Endodermal cell (in vitro differentiated cells): ENCODE results near the gene LLPH. TPM values are rescaled to one million over a fixed set of nuclear protein-coding genes. Genes with fewer than 3 reads are reported as not detected.
A peak's percentile ranks its signal among the peaks of the same experiment; 100 is the strongest.

Source experiments
- DNase-seq: peaks from one replicate; pipeline ENCODE4 v3.0.0-alpha.2; 2017
- H3K27ac ChIP-seq: 2 replicates; pipeline ENCODE4 v1.5.1; 2013; ENCODE audit warnings: mild to moderate bottlenecking, low read depth, low read length, moderate library complexity
- H3K27me3 ChIP-seq: 2 replicates; pipeline ENCODE4 v1.6.1; 2013; ENCODE audit warnings: mild to moderate bottlenecking, low read length, moderate library complexity; ENCODE audit not compliant: insufficient read depth, control insufficient read depth, poor library complexity, severe bottlenecking
- H3K36me3 ChIP-seq: 2 replicates; pipeline ENCODE4 v1.7.0; 2013; ENCODE audit warnings: mild to moderate bottlenecking, low read length, moderate library complexity; ENCODE audit not compliant: control insufficient read depth, insufficient read depth
- H3K4me1 ChIP-seq: one replicate; pipeline ENCODE4 v1.7.0; 2013; ENCODE audit warnings: low read length; ENCODE audit not compliant: control insufficient read depth, insufficient read depth
- H3K4me3 ChIP-seq: 2 replicates; pipeline ENCODE4 v1.5.1; 2013; ENCODE audit warnings: mild to moderate bottlenecking, low read length, moderate library complexity
- H3K9ac ChIP-seq: 2 replicates; pipeline ENCODE4 v1.6.1; 2013; ENCODE audit warnings: mild to moderate bottlenecking, low read length, moderate library complexity; ENCODE audit not compliant: poor library complexity, severe bottlenecking; ENCODE audit errors: extremely low read depth
- H3K9me3 ChIP-seq: 2 replicates; pipeline ENCODE4 v1.6.1; 2013; ENCODE audit warnings: mild to moderate bottlenecking, low read length, moderate library complexity; ENCODE audit not compliant: control insufficient read depth
- H3K27ac Mint-ChIP-seq: 2 replicates; pipeline ENCODE4 v1.8.0; 2020; ENCODE audit warnings: mixed read lengths
- H3K27me3 Mint-ChIP-seq: 2 replicates; pipeline ENCODE4 v1.8.0; 2021; ENCODE audit warnings: mild to moderate bottlenecking, mixed read lengths; ENCODE audit not compliant: insufficient read depth
- H3K36me3 Mint-ChIP-seq: 2 replicates; pipeline ENCODE4 v1.8.0; 2020; ENCODE audit warnings: low read depth, mixed read lengths
- H3K4me1 Mint-ChIP-seq: 2 replicates; pipeline ENCODE4 v1.8.0; 2020; ENCODE audit warnings: mixed read lengths
- H3K4me3 Mint-ChIP-seq: 2 replicates; pipeline ENCODE4 v1.8.0; 2020; ENCODE audit warnings: mild to moderate bottlenecking, moderate library complexity, mixed read lengths
- H3K9me3 Mint-ChIP-seq: 2 replicates; pipeline ENCODE4 v1.8.0; 2020; ENCODE audit warnings: mild to moderate bottlenecking, mixed read lengths
- CTCF ChIP-seq: fragments of 200-600 bp; sonication (generic); conservative IDR thresholded peaks from 2 replicates; pipeline ENCODE4 v1.5.0; 2021; ENCODE audit warnings: antibody characterized with exemption, mild to moderate bottlenecking
- WGBS, 2 experiments: methylation state at CpG; one replicate each; pipeline versions ENCODE4 v1.1.5 to v1.1.7; 2013; ENCODE audit warnings: missing lambda C conversion rate in 2 of 2, mixed read lengths in 1 of 2; ENCODE audit not compliant: insufficient coverage in 1 of 2, insufficient read length in 1 of 2; 5-methylcytosine and 5-hydroxymethylcytosine counted together
- total RNA-seq, 2 donors: library from RNA; stranded (reverse); fragmentation: NEBNext Ultra II Directional in 1 of 2; extraction: Animal tissue kit (Norgen Biotek cat#: 25700) in 1 of 2; gene quantifications; 2 replicates in 1 of 2; 3 replicates in 1 of 2; pipeline ENCODE4 v1.2.1, GENCODE V29; 2021

Gene LLPH
- total RNA-seq, 2 donors from 2014 or later: 16.5 to 25.7 TPM

- TF ChIP-seq CTCF: peak; percentile 91
- Histone ChIP-seq H3K4me1 (no peaks in the 10 kb centered on the region), H3K9me3 (peaks cover 27% of the 10 kb centered on the region), H3K27ac (no peak overlapping the region), H3K4me3 (no peak overlapping the region), H3K36me3 (peaks cover 33% of the 10 kb centered on the region), H3K27me3 (no peaks in the 10 kb centered on the region), H3K9ac (no peak overlapping the region)
- DNase-seq: peak; percentile 66
- Mint-ChIP-seq H3K4me1 (peaks cover 2% of the 10 kb centered on the region), H3K36me3 (peaks cover 27% of the 10 kb centered on the region), H3K27ac (peak overlapping the region; percentile 94), H3K4me3 (no peak overlapping the region), H3K27me3 (no peaks in the 10 kb centered on the region), H3K9me3 (peaks cover 24% of the 10 kb centered on the region)
- 60% methylated on average over 6 of the region's 7 CpGs; no CpG with 5 or more reads in 1 of the 2 experiments for WGBS, 2 experiments
Observed at GRCh38 chr12:66144791-66145754, 14.5 kb upstream of the LLPH start.

- Histone ChIP-seq H3K36me3 (peaks cover 37% of the 10 kb centered on the region), H3K9ac (no peak overlapping the region), H3K27ac (no peak overlapping the region), H3K27me3 (no peaks in the 10 kb centered on the region), H3K9me3 (peaks cover 38% of the 10 kb centered on the region), H3K4me3 (no peak overlapping the region), H3K4me1 (no peaks in the 10 kb centered on the region)
- no peak for TF ChIP-seq CTCF
- peaks cover 31% of the 10 kb centered on the region for H3K9me3 Mint-ChIP-seq
- no peak overlapping the region for H3K27ac Mint-ChIP-seq
- H3K36me3 Mint-ChIP-seq: peaks cover 34% of the 10 kb centered on the region
- no peak for DNase-seq
- 80 to 100% methylated on average over 1 of the region's 1 CpG for WGBS, 2 experiments
- peaks cover 2% of the 10 kb centered on the region for H3K4me1 Mint-ChIP-seq
- H3K27me3 Mint-ChIP-seq: no peaks in the 10 kb centered on the region
- H3K4me3 Mint-ChIP-seq: no peak overlapping the region
Observed at GRCh38 chr12:66143868-66144267, 13.3 kb upstream of the LLPH start.

GRCh38 chr12:66142826-66143225 lies 12.3 kb upstream of the LLPH start:
- no peak for TF ChIP-seq CTCF
- no peak overlapping the region for H3K9ac ChIP-seq
- H3K27me3 Mint-ChIP-seq: no peaks in the 10 kb centered on the region
- peaks cover 47% of the 10 kb centered on the region for H3K36me3 ChIP-seq
- peaks cover 38% of the 10 kb centered on the region for H3K9me3 ChIP-seq
- peaks cover 36% of the 10 kb centered on the region for H3K36me3 Mint-ChIP-seq
- peaks cover 2% of the 10 kb centered on the region for H3K4me1 Mint-ChIP-seq
- no peak overlapping the region for H3K4me3 ChIP-seq
- no peak overlapping the region for H3K4me3 Mint-ChIP-seq
- H3K9me3 Mint-ChIP-seq: peaks cover 32% of the 10 kb centered on the region
- no peak for DNase-seq
- no peaks in the 10 kb centered on the region for H3K27me3 ChIP-seq
- no peak overlapping the region for H3K27ac ChIP-seq
- H3K4me1 ChIP-seq: no peaks in the 10 kb centered on the region
- H3K27ac Mint-ChIP-seq: no peak overlapping the region
